Measurements from ENCODE around the gene VEZF1. TPM values are rescaled to one million over a fixed set of nuclear protein-coding genes. Genes with fewer than 3 reads are reported as not detected.

VEZF1 gene
- total and polyA plus RNA-seq, 10 donors: 10.0 to 59.9 (median 50.8) TPM

DNA sequence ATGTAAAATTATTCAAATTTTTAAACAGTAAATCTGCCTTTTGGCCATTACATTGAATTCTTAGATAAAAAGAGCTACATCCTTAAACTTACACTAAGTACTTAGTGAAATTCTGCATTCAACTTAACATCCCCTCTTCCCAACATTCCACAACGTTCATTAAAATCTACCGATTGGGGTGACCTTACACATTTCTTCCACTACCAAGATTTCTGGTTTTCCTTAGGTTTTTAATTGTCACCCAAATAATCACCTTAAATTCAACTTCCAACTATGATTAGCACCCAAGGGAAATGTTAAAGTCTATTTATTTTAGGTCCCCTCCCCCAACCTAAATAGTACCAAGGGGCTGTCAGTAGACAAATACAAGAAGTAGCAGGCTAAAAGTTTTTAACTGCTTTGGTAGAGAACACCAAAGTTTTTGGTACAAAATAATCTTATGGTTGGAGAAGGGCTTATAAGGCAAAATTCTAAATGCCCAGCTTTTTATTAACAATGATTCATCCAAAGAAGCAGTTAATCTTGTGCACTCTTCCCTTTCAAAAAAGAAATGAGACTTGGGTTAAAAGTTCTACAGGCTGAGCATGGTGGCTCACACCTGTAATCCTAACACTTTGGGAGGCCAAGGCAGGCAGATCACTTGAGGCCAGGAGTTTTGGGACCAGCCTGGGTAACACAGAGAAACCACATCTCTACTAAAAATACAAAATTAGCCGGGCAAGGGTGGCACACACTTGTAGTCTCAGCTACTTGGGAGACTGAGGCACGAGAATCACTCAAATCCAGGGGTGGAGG is 14.3 kb upstream of the VEZF1 start:
- H3K36me3 ChIP-seq: peaks cover 0 to 84% (median 51%) of the 10 kb centered on the region in 6 donors
- H3K27me3 ChIP-seq (replicated peaks in 1 of 7): no peaks in the 10 kb centered on the region
- TF ChIP-seq POLR2A (IDR thresholded peaks at IDR 0.05): no peak
- TF ChIP-seq POLR2AphosphoS5 (IDR thresholded peaks at IDR 0.05): no peak
- TF ChIP-seq, protein P1, sequence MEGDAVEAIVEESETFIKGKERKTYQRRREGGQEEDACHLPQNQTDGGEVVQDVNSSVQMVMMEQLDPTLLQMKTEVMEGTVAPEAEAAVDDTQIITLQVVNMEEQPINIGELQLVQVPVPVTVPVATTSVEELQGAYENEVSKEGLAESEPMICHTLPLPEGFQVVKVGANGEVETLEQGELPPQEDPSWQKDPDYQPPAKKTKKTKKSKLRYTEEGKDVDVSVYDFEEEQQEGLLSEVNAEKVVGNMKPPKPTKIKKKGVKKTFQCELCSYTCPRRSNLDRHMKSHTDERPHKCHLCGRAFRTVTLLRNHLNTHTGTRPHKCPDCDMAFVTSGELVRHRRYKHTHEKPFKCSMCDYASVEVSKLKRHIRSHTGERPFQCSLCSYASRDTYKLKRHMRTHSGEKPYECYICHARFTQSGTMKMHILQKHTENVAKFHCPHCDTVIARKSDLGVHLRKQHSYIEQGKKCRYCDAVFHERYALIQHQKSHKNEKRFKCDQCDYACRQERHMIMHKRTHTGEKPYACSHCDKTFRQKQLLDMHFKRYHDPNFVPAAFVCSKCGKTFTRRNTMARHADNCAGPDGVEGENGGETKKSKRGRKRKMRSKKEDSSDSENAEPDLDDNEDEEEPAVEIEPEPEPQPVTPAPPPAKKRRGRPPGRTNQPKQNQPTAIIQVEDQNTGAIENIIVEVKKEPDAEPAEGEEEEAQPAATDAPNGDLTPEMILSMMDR (IDR thresholded peaks at IDR 0.05 in 8 of 11, conservative IDR thresholded peaks at IDR 0.05 in 3 of 11): no peak
- no peak overlapping the region for H3K27ac ChIP-seq
- H3K4me3 ChIP-seq: no peak overlapping the region
- DNase-seq: no peak
- 71 to 81% (median 77%) methylated on average over 4 of the region's 4 CpGs for WGBS, 5 donors
- intact Hi-C loops (cut with DNase I; ENCODE audit: low total_unique reads): loop anchor here (10.0 kb wide), 1 partner anchor 82 kb away; the partner anchor contains the start of gene DYNLL2
- H3K9me3 ChIP-seq: no peaks in the 10 kb centered on the region
- peaks cover 26 to 80% (median 62%) of the 10 kb centered on the region in 6 donors for H3K4me1 ChIP-seq

- no peaks in the 10 kb centered on the region for H3K9me3 ChIP-seq
- peaks cover 0 to 92% (median 53%) of the 10 kb centered on the region in 6 donors for H3K36me3 ChIP-seq
- DNase-seq: no peak
- TF ChIP-seq POLR2AphosphoS5 (IDR thresholded peaks at IDR 0.05): no peak
- TF ChIP-seq POLR2A (IDR thresholded peaks at IDR 0.05): no peak
- TF ChIP-seq, protein P1 (IDR thresholded peaks at IDR 0.05 in 8 of 11, conservative IDR thresholded peaks at IDR 0.05 in 3 of 11): no peak
- 42 to 64% (median 54%) methylated on average over 1 of the region's 1 CpG for WGBS, 5 donors
- H3K4me1 ChIP-seq: peaks cover 26 to 80% (median 62%) of the 10 kb centered on the region in 6 donors
- intact Hi-C loops (cut with DNase I; ENCODE audit: low total_unique reads): loop anchor here (10.0 kb wide), 1 partner anchor 83 kb away; the partner anchor contains the start of gene DYNLL2
- no peaks in the 10 kb centered on the region for H3K27me3 ChIP-seq (replicated peaks in 1 of 7)
- H3K4me3 ChIP-seq: no peak overlapping the region
- H3K27ac ChIP-seq: no peak overlapping the region
Observed at GRCh38 chr17:58001461-58002124, 13.5 kb upstream of the VEZF1 start.

GRCh38 chr17:57999496-58000017 is 11.5 kb upstream of the VEZF1 start:
- TF ChIP-seq, protein P1 (IDR thresholded peaks at IDR 0.05 in 8 of 11, conservative IDR thresholded peaks at IDR 0.05 in 3 of 11): peak; percentile 62 to 90 (median 85)
- no peak for TF ChIP-seq POLR2AphosphoS5 (IDR thresholded peaks at IDR 0.05)
- intact Hi-C loops (cut with DNase I; ENCODE audit: low total_unique reads): loop anchor here (2.0 to 10.0 kb wide), 3 partner anchors 85 to 141 kb away; partner anchors contain the start of gene DYNLL2
- Histone ChIP-seq H3K4me3 (no peak overlapping the region), H3K4me1 (peaks cover 11 to 77% (median 56%) of the 10 kb centered on the region in 6 donors), H3K27ac (peak overlapping the region in 1 of 8 donors; percentile 19), H3K27me3 (replicated peaks in 1 of 7) (no peaks in the 10 kb centered on the region), H3K36me3 (peaks cover 0 to 80% (median 42%) of the 10 kb centered on the region in 6 donors), H3K9me3 (no peaks in the 10 kb centered on the region)
- WGBS, 5 donors: 85 to 92% (median 88%) methylated on average over 1 of the region's 1 CpG
- no peak for DNase-seq

Data from spleen (tissue), 11 donors.